Gastrocnemius medialis (tissue), 4 donors: ENCODE results near the gene BCLAF3. TPM values are rescaled to one million over a fixed set of nuclear protein-coding genes. Genes with fewer than 3 reads are reported as not detected.
A peak's percentile ranks its signal among the peaks of the same experiment; 100 is the strongest.

Experiments used
- ATAC-seq, 2 donors: fragments of 150-250 bp; one replicate each; pipeline ENCODE4 v1.9.1; 2016
- DNase-seq, 2 donors: peaks; one replicate each; pipeline ENCODE4 v3.0.0-alpha.2; 2019
- H3K27ac ChIP-seq, 4 donors: fragments of 200-600 bp; sonication (generic); 1 replicate in 1 of 4; 2 replicates in 3 of 4; pipeline ENCODE4 v1.5.1; 2016 to 2018; ENCODE audit warnings: mild to moderate bottlenecking in 2 of 4, moderate library complexity in 1 of 4
- H3K27me3 ChIP-seq, 3 donors: fragments of 200-600 bp; sonication (generic) in 2 of 3; 1 replicate in 1 of 3; 2 replicates in 2 of 3; pipeline versions ENCODE4 v1.5.1 to v1.6.0; 2016 to 2019; ENCODE audit warnings: mild to moderate bottlenecking in 1 of 3, moderate library complexity in 1 of 3
- H3K36me3 ChIP-seq, 2 donors: fragments of 200-600 bp; sonication (generic) in 1 of 2; one replicate each; pipeline ENCODE4 v1.5.1; 2017 to 2018
- H3K4me1 ChIP-seq, 2 donors: fragments of 200-600 bp; sonication (generic) in 1 of 2; one replicate each; pipeline ENCODE4 v1.5.1; 2016 to 2017; ENCODE audit warnings: mild to moderate bottlenecking in 2 of 2
- H3K4me3 ChIP-seq, 4 donors: fragments of 200-600 bp; sonication (generic) in 3 of 4; 1 replicate in 1 of 4; 2 replicates in 3 of 4; pipeline ENCODE4 v1.5.1; 2016 to 2019; ENCODE audit warnings: mild to moderate bottlenecking in 2 of 4
- H3K9me3 ChIP-seq, 3 donors: fragments of 200-600 bp; sonication (generic) in 2 of 3; 1 replicate in 1 of 3; 2 replicates in 2 of 3; pipeline ENCODE4 v1.5.1; 2016 to 2019
- CTCF ChIP-seq, 5 experiments: fragments of 450-650 bp in 3 of 5; fragments of 200-600 bp in 2 of 5; sonication (generic) in 2 of 5; IDR thresholded peaks in 4 of 5; conservative IDR thresholded peaks in 1 of 5; 1 replicate in 4 of 5; 2 replicates in 1 of 5; pipeline ENCODE4 v1.5.1; 2016 to 2019; ENCODE audit warnings: antibody characterized with exemption in 5 of 5, mild to moderate bottlenecking in 3 of 5, moderate library complexity in 3 of 5
- POLR2A ChIP-seq, 2 donors: fragments of 450-650 bp; IDR thresholded peaks; one replicate each; pipeline ENCODE4 v1.6.1; 2017; ENCODE audit warnings: antibody characterized with exemption in 2 of 2, mild to moderate bottlenecking in 2 of 2, moderate library complexity in 2 of 2
- in situ Hi-C, 4 donors: fragments of 200-750 bp; cut with MboI; loops; one replicate each; pipeline versions ENCODE4 v1.15.0 to v1.8.0; 2017; ENCODE audit warnings: low sequenced_read_pairs in 4 of 4
- intact Hi-C: fragments of 100-400 bp; cut with DNase I; formaldehyde crosslinking; loops from one replicate; pipeline ENCODE4 v1.15.1; 2023; ENCODE audit warnings: low total_unique reads
- microRNA counts, 2 donors: library from miRNA; unstranded; fragments of <30 nt; microRNA quantifications; one replicate each; lab custom pipeline; 2016
- microRNA-seq, 2 donors: library from miRNA; unstranded; fragments of <30 nt; microRNA quantifications; one replicate each; pipeline ENCODE4, GENCODE V29; 2016; ENCODE audit warnings: borderline replicate concordance in 2 of 2
- total RNA-seq, 4 donors: library from RNA; depleted of rRNA; stranded (reverse); fragments of >200 nt; gene quantifications; one replicate each; pipeline versions ENCODE4 v1.1.0 to v1.2.3, GENCODE V29; 2016

The BCLAF3 gene
- total RNA-seq, 4 donors from 2014 or later = 2.4 to 4.2 (median 2.6) TPM

- DNase-seq (no peak), ATAC-seq (peak in 1 of 2 donors; percentile 54)
- H3K9me3 ChIP-seq = no peaks in the 10 kb centered on the region
- H3K36me3 ChIP-seq = no peaks in the 10 kb centered on the region
- in situ Hi-C loops (no loop called here), intact Hi-C loops (no loop called here)
- TF ChIP-seq POLR2A (IDR thresholded peaks at IDR 0.05) (no peak), CTCF (IDR thresholded peaks at IDR 0.05 in 4 of 5, conservative IDR thresholded peaks at IDR 0.05 in 1 of 5) (no peak)
- H3K4me3 ChIP-seq = no peak overlapping the region
- H3K4me1 ChIP-seq = no peaks in the 10 kb centered on the region
- H3K27ac ChIP-seq = no peak overlapping the region
- no peaks in the 10 kb centered on the region for H3K27me3 ChIP-seq
These were observed 37.7 kb downstream of the BCLAF3 start for GRCh38 chrX:19953145-19953544.

GRCh38 chrX:19949340-19949739, 41.5 kb downstream of the BCLAF3 start:
- no peak for DNase-seq
- no peaks in the 10 kb centered on the region for H3K4me1 ChIP-seq
- no peaks in the 10 kb centered on the region for H3K9me3 ChIP-seq
- TF ChIP-seq CTCF (IDR thresholded peaks at IDR 0.05 in 4 of 5, conservative IDR thresholded peaks at IDR 0.05 in 1 of 5) (no peak), POLR2A (IDR thresholded peaks at IDR 0.05) (no peak)
- no peaks in the 10 kb centered on the region for H3K36me3 ChIP-seq
- no peak overlapping the region for H3K27ac ChIP-seq
- intact Hi-C loops = no loop called here
- in situ Hi-C loops = no loop called here
- H3K27me3 ChIP-seq = no peaks in the 10 kb centered on the region
- H3K4me3 ChIP-seq = no peak overlapping the region
- no peak for ATAC-seq

- intact Hi-C loops = no loop called here
- in situ Hi-C loops = no loop called here
- Histone ChIP-seq H3K4me3 (no peak overlapping the region), H3K9me3 (no peaks in the 10 kb centered on the region), H3K36me3 (no peaks in the 10 kb centered on the region), H3K4me1 (no peaks in the 10 kb centered on the region), H3K27ac (no peak overlapping the region), H3K27me3 (no peaks in the 10 kb centered on the region)
- TF ChIP-seq CTCF (IDR thresholded peaks at IDR 0.05 in 4 of 5, conservative IDR thresholded peaks at IDR 0.05 in 1 of 5) (no peak), POLR2A (IDR thresholded peaks at IDR 0.05) (no peak)
- ATAC-seq (no peak), DNase-seq (no peak)
These were observed 43.2 kb downstream of the BCLAF3 start for GRCh38 chrX:19947612-19948011.

MicroRNAs encoded within 50 kb of the gene (microRNA counts, 767-probe panel; counts per million panel counts)
- microRNA hsa-miR-23c (lab: Ali Mortazavi, UCI) = 356 to 448 counts per million in 2 donors

Small RNA genes within 50 kb of the gene (microRNA-seq; reads per million reads assigned to microRNA genes)
- 155 to 253 reads per million in 2 donors for gene MIR23C

Other genes starting within 250 kb of the BCLAF3 start
- 1 to 10 TPM; 2.3 to 4.5 (median 3.6) TPM for gene SH3KBP1, start 103.5 kb downstream of the BCLAF3 start, total RNA-seq
- under 1 TPM in 3 of 4 donors, not detected in 1; 0.13 to 0.51 (median 0.47) TPM for gene MAP7D2, start 125.8 kb upstream of the BCLAF3 start, total RNA-seq
- 100 to 1,000 TPM in 2 of 4 donors, 10 to 100 TPM in 2; 61.0 to 124 (median 88.9) TPM for gene EIF1AX, start 150.8 kb upstream of the BCLAF3 start, total RNA-seq